Endodermal cell (in vitro differentiated cells): ENCODE data around the gene MEI4. TPM values are rescaled to one million over a fixed set of nuclear protein-coding genes. Genes with fewer than 3 reads are reported as not detected.
"Not testable (repeated sequence)": the region's sequence is repeated elsewhere in the genome, so short reads cannot be mapped to it uniquely, and the experiment has no call there.

ENCODE experiments used
- DNase-seq: peaks from one replicate; pipeline ENCODE4 v3.0.0-alpha.2; 2017
- H3K27ac ChIP-seq: 2 replicates; pipeline ENCODE4 v1.5.1; 2013; ENCODE audit warnings: mild to moderate bottlenecking, low read depth, low read length, moderate library complexity
- H3K27me3 ChIP-seq: 2 replicates; pipeline ENCODE4 v1.6.1; 2013; ENCODE audit warnings: mild to moderate bottlenecking, low read length, moderate library complexity; ENCODE audit not compliant: insufficient read depth, control insufficient read depth, poor library complexity, severe bottlenecking
- H3K36me3 ChIP-seq: 2 replicates; pipeline ENCODE4 v1.7.0; 2013; ENCODE audit warnings: mild to moderate bottlenecking, low read length, moderate library complexity; ENCODE audit not compliant: control insufficient read depth, insufficient read depth
- H3K4me1 ChIP-seq: one replicate; pipeline ENCODE4 v1.7.0; 2013; ENCODE audit warnings: low read length; ENCODE audit not compliant: control insufficient read depth, insufficient read depth
- H3K4me3 ChIP-seq: 2 replicates; pipeline ENCODE4 v1.5.1; 2013; ENCODE audit warnings: mild to moderate bottlenecking, low read length, moderate library complexity
- H3K9ac ChIP-seq: 2 replicates; pipeline ENCODE4 v1.6.1; 2013; ENCODE audit warnings: mild to moderate bottlenecking, low read length, moderate library complexity; ENCODE audit not compliant: poor library complexity, severe bottlenecking; ENCODE audit errors: extremely low read depth
- H3K9me3 ChIP-seq: 2 replicates; pipeline ENCODE4 v1.6.1; 2013; ENCODE audit warnings: mild to moderate bottlenecking, low read length, moderate library complexity; ENCODE audit not compliant: control insufficient read depth
- H3K27ac Mint-ChIP-seq: 2 replicates; pipeline ENCODE4 v1.8.0; 2020; ENCODE audit warnings: mixed read lengths
- H3K27me3 Mint-ChIP-seq: 2 replicates; pipeline ENCODE4 v1.8.0; 2021; ENCODE audit warnings: mild to moderate bottlenecking, mixed read lengths; ENCODE audit not compliant: insufficient read depth
- H3K36me3 Mint-ChIP-seq: 2 replicates; pipeline ENCODE4 v1.8.0; 2020; ENCODE audit warnings: low read depth, mixed read lengths
- H3K4me1 Mint-ChIP-seq: 2 replicates; pipeline ENCODE4 v1.8.0; 2020; ENCODE audit warnings: mixed read lengths
- H3K4me3 Mint-ChIP-seq: 2 replicates; pipeline ENCODE4 v1.8.0; 2020; ENCODE audit warnings: mild to moderate bottlenecking, moderate library complexity, mixed read lengths
- H3K9me3 Mint-ChIP-seq: 2 replicates; pipeline ENCODE4 v1.8.0; 2020; ENCODE audit warnings: mild to moderate bottlenecking, mixed read lengths
- WGBS, 2 experiments: methylation state at CpG; one replicate each; pipeline versions ENCODE4 v1.1.5 to v1.1.7; 2013; ENCODE audit warnings: missing lambda C conversion rate in 2 of 2, mixed read lengths in 1 of 2; ENCODE audit not compliant: insufficient coverage in 1 of 2, insufficient read length in 1 of 2; 5-methylcytosine and 5-hydroxymethylcytosine counted together
- total RNA-seq, 2 donors: library from RNA; stranded (reverse); fragmentation: NEBNext Ultra II Directional in 1 of 2; extraction: Animal tissue kit (Norgen Biotek cat#: 25700) in 1 of 2; gene quantifications; 2 replicates in 1 of 2; 3 replicates in 1 of 2; pipeline ENCODE4 v1.2.1, GENCODE V29; 2021
- TF ChIP-seq, protein P1 (sequence below): fragments of 200-600 bp; sonication (generic); conservative IDR thresholded peaks from 2 replicates; pipeline ENCODE4 v1.5.0; 2021; ENCODE audit warnings: antibody characterized with exemption, mild to moderate bottlenecking

The MEI4 gene
- total RNA-seq, 2 donors from 2014 or later = 0.62 to 0.84 TPM

DNA sequence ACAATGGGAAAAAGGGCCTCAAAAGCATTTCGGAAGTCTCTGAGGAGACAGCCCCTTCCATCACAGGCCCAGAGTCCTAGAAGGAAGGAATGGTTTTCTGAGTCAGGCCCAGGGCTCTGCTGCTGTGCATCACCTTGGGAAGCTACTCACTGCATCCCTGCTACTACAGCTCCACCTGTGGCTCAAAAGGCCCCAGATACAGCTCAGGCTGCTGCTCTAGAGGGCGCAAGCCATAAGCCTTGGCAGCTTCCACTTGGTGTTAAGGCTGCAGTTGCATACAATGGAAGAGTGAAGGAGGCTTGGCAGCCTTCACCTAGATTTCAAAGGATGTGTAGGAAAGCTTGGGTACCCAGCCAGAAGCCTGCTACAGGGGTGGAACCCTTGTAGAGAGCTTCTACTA lies 54.8 kb downstream of the MEI4 start:
- Histone ChIP-seq H3K9me3 (no peaks in the 10 kb centered on the region), H3K27ac (no peak overlapping the region), H3K4me3 (no peak overlapping the region), H3K36me3 (no peaks in the 10 kb centered on the region), H3K27me3 (no peaks in the 10 kb centered on the region), H3K9ac (no peak overlapping the region), H3K4me1 (no peaks in the 10 kb centered on the region)
- H3K27me3 Mint-ChIP-seq = no peaks in the 10 kb centered on the region
- no peak overlapping the region for H3K4me3 Mint-ChIP-seq
- TF ChIP-seq, protein P1, sequence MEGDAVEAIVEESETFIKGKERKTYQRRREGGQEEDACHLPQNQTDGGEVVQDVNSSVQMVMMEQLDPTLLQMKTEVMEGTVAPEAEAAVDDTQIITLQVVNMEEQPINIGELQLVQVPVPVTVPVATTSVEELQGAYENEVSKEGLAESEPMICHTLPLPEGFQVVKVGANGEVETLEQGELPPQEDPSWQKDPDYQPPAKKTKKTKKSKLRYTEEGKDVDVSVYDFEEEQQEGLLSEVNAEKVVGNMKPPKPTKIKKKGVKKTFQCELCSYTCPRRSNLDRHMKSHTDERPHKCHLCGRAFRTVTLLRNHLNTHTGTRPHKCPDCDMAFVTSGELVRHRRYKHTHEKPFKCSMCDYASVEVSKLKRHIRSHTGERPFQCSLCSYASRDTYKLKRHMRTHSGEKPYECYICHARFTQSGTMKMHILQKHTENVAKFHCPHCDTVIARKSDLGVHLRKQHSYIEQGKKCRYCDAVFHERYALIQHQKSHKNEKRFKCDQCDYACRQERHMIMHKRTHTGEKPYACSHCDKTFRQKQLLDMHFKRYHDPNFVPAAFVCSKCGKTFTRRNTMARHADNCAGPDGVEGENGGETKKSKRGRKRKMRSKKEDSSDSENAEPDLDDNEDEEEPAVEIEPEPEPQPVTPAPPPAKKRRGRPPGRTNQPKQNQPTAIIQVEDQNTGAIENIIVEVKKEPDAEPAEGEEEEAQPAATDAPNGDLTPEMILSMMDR = peak; percentile 58
- peaks cover 10% of the 10 kb centered on the region for H3K4me1 Mint-ChIP-seq
- no peaks in the 10 kb centered on the region for H3K36me3 Mint-ChIP-seq
- H3K27ac Mint-ChIP-seq = no peak overlapping the region
- peaks cover 20% of the 10 kb centered on the region for H3K9me3 Mint-ChIP-seq
- peak; percentile 64 for DNase-seq
- WGBS, 2 experiments = 91 to 100% methylated on average over 2 of the region's 2 CpGs

GRCh38 chr6:77715588-77715987 lies 62.7 kb downstream of the MEI4 start:
- no peak for DNase-seq
- Mint-ChIP-seq H3K4me1 (peaks cover 9% of the 10 kb centered on the region), H3K27ac (no peak overlapping the region), H3K4me3 (no peak overlapping the region), H3K27me3 (no peaks in the 10 kb centered on the region), H3K36me3 (no peaks in the 10 kb centered on the region), H3K9me3 (no peaks in the 10 kb centered on the region)
- H3K4me3 ChIP-seq = no peak overlapping the region
- H3K4me1 ChIP-seq = no peaks in the 10 kb centered on the region
- no peaks in the 10 kb centered on the region for H3K9me3 ChIP-seq
- H3K27ac ChIP-seq = no peak overlapping the region
- TF ChIP-seq, protein P1 = no peak
- 97 to 100% methylated on average over 4 to 6 of the region's 6 CpGs for WGBS, 2 experiments
- no peaks in the 10 kb centered on the region for H3K36me3 ChIP-seq
- H3K27me3 ChIP-seq = no peaks in the 10 kb centered on the region
- no peak overlapping the region for H3K9ac ChIP-seq

- Mint-ChIP-seq H3K9me3 (no peaks in the 10 kb centered on the region), H3K27me3 (no peaks in the 10 kb centered on the region), H3K36me3 (no peaks in the 10 kb centered on the region), H3K4me3 (no peak overlapping the region), H3K4me1 (peaks cover 9% of the 10 kb centered on the region), H3K27ac (no peak overlapping the region)
- no peaks in the 10 kb centered on the region for H3K36me3 ChIP-seq
- DNase-seq = no peak
- TF ChIP-seq, protein P1 = no peak
- H3K9me3 ChIP-seq = no peaks in the 10 kb centered on the region
- H3K9ac ChIP-seq = no peak overlapping the region
- no peak overlapping the region for H3K27ac ChIP-seq
- WGBS, 2 experiments = 96% methylated on average over 1 of the region's 1 CpG; no CpG with 5 or more reads in 1 of the 2 experiments
- no peaks in the 10 kb centered on the region for H3K27me3 ChIP-seq
- H3K4me1 ChIP-seq = no peaks in the 10 kb centered on the region
- H3K4me3 ChIP-seq = no peak overlapping the region
Measured at GRCh38 chr6:77716311-77716710, 63.5 kb downstream of the MEI4 start.

GRCh38 chr6:77736010-77736409 lies 83.2 kb downstream of the MEI4 start:
- DNase-seq, H3K4me1 Mint-ChIP-seq, H3K36me3 ChIP-seq, H3K27me3 Mint-ChIP-seq, H3K27me3 ChIP-seq, H3K4me1 ChIP-seq, H3K36me3 Mint-ChIP-seq, H3K27ac ChIP-seq, H3K27ac Mint-ChIP-seq, H3K4me3 Mint-ChIP-seq, H3K4me3 ChIP-seq, H3K9me3 ChIP-seq, H3K9ac ChIP-seq: not testable (repeated sequence)
- WGBS, 2 experiments = 86 to 87% methylated on average over 12 to 13 of the region's 13 CpGs
- H3K9me3 Mint-ChIP-seq = peaks cover 23% of the 10 kb centered on the region
